ENCODE data around the gene SCFD2. TPM values are rescaled to one million over a fixed set of nuclear protein-coding genes. Genes with fewer than 3 reads are reported as not detected.
A peak's percentile ranks its signal among the peaks of the same experiment; 100 is the strongest.

Gene SCFD2
- 9.3 to 12.4 TPM (median 10.3 TPM) in 3 replicates for total RNA-seq (2021)
- percentile 47 among the genes with signal in this experiment for Bru-seq, nascent RNA
- long read RNA-seq, experiment 1, partial matches to known transcripts = 2 of 3 reads
- long read RNA-seq, experiment 1, other reads (novel, unspliced or antisense) = 1 of 3 reads
- long read RNA-seq, experiment 2, partial matches to known transcripts = 2 of 5 reads
- long read RNA-seq, experiment 2, other reads (novel, unspliced or antisense) = 3 of 5 reads
- long read RNA-seq, experiment 3, partial matches to known transcripts = 1 of 3 reads
- long read RNA-seq, experiment 3, other reads (novel, unspliced or antisense) = 1 of 3 reads

DNA sequence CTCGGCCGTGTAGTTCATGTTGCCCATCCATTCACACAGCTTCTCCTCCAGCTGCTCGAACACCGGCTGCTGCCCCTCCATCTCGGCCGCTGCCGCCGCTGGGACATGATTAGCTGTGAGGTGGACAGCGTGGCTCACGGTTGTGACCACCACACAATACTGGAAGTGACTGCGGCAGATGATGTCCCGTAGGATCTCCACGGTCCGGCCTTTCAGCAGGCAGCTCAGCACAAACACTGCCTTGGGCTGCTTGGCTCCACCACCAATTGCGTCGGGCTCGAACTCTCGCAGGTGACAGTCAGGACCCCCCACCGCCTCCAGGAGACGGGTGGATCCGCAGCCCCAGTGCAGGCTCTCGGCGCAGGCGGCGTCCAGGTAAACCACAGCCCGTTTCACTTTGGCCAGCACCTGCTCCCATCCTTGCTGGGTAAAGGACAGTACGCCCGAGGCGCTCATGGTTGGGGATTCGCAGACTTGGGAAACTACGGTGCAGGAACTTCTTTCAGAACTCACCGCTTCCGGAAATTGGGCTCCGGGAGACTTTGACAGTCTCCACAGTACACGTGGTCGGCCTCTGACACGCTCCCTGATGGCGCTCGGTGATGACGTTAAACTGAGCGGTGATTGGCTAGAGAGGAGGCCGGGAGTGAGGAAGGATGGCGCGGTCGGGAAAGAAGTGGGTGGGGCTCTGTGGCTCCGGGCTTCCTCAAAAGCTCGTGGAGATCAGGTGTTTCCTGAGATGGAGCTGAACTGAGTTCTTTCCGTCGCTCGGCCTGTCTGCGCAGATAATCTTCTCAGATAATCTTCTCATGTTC is at the start of gene SCFD2:
TSS of gene SCFD2 (minus strand) at position 576 of the 815 bp plus-strand sequence.
- DNase-seq (ENCODE audit: low spot score) (peak; percentile 97), ATAC-seq (peak; percentile 95)
- ChIA-PET CTCF (interaction anchor here (1.0 to 1.1 kb wide), 3 partner anchors 52 to 869 kb away, joined by 3 to 4 read pairs (median 3); no protein-coding TSS in a partner anchor), POLR2A (interaction anchor here (1.0 kb wide), 1 partner anchor 9 kb away, joined by 3 read pairs; no protein-coding TSS in a partner anchor)
- Mint-ChIP-seq H3K27me3 (ENCODE audit: low read depth) (peaks cover 47% of the 10 kb centered on the region), H3K9me3 (peaks cover 6% of the 10 kb centered on the region; the same call in 1 of the 2 replicates), H3K27ac (peak within 1 kb of the TSS; percentile 93), H3K4me3 (peak within 1 kb of the TSS; percentile 90), H3K4me1 (peaks cover 18% of the 10 kb centered on the region), H3K36me3 (no peaks in the 10 kb centered on the region)
- TF ChIP-seq, protein P1, sequence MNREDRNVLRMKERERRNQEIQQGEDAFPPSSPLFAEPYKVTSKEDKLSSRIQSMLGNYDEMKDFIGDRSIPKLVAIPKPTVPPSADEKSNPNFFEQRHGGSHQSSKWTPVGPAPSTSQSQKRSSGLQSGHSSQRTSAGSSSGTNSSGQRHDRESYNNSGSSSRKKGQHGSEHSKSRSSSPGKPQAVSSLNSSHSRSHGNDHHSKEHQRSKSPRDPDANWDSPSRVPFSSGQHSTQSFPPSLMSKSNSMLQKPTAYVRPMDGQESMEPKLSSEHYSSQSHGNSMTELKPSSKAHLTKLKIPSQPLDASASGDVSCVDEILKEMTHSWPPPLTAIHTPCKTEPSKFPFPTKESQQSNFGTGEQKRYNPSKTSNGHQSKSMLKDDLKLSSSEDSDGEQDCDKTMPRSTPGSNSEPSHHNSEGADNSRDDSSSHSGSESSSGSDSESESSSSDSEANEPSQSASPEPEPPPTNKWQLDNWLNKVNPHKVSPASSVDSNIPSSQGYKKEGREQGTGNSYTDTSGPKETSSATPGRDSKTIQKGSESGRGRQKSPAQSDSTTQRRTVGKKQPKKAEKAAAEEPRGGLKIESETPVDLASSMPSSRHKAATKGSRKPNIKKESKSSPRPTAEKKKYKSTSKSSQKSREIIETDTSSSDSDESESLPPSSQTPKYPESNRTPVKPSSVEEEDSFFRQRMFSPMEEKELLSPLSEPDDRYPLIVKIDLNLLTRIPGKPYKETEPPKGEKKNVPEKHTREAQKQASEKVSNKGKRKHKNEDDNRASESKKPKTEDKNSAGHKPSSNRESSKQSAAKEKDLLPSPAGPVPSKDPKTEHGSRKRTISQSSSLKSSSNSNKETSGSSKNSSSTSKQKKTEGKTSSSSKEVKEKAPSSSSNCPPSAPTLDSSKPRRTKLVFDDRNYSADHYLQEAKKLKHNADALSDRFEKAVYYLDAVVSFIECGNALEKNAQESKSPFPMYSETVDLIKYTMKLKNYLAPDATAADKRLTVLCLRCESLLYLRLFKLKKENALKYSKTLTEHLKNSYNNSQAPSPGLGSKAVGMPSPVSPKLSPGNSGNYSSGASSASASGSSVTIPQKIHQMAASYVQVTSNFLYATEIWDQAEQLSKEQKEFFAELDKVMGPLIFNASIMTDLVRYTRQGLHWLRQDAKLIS (CRISPR knock-in tag; IDR thresholded peaks at IDR 0.05; ENCODE audit: borderline replicate concordance) = no peak
- TF ChIP-seq, protein P2, sequence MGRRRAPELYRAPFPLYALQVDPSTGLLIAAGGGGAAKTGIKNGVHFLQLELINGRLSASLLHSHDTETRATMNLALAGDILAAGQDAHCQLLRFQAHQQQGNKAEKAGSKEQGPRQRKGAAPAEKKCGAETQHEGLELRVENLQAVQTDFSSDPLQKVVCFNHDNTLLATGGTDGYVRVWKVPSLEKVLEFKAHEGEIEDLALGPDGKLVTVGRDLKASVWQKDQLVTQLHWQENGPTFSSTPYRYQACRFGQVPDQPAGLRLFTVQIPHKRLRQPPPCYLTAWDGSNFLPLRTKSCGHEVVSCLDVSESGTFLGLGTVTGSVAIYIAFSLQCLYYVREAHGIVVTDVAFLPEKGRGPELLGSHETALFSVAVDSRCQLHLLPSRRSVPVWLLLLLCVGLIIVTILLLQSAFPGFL (CRISPR knock-in tag; IDR thresholded peaks at IDR 0.05; ENCODE audit: borderline replicate concordance) = no peak
- TF ChIP-seq SP1 (CRISPR knock-in tag; conservative IDR thresholded peaks at IDR 0.05) = peak; percentile 60; the same call in 1 of the 2 replicates
- TF ChIP-seq ZBTB43 (CRISPR knock-in tag; IDR thresholded peaks at IDR 0.05) = 0 out of 2 replicates have a peak, but pooled peaks have one; percentile 32
- TF ChIP-seq MYBL2 (CRISPR knock-in tag; IDR thresholded peaks at IDR 0.05) = 0 out of 2 replicates have a peak, but pooled peaks have one; percentile 27
- TF ChIP-seq ETV6 (CRISPR knock-in tag; IDR thresholded peaks at IDR 0.05) = 0 out of 2 replicates have a peak, but pooled peaks have one; percentile 63
- TF ChIP-seq, protein P3, sequence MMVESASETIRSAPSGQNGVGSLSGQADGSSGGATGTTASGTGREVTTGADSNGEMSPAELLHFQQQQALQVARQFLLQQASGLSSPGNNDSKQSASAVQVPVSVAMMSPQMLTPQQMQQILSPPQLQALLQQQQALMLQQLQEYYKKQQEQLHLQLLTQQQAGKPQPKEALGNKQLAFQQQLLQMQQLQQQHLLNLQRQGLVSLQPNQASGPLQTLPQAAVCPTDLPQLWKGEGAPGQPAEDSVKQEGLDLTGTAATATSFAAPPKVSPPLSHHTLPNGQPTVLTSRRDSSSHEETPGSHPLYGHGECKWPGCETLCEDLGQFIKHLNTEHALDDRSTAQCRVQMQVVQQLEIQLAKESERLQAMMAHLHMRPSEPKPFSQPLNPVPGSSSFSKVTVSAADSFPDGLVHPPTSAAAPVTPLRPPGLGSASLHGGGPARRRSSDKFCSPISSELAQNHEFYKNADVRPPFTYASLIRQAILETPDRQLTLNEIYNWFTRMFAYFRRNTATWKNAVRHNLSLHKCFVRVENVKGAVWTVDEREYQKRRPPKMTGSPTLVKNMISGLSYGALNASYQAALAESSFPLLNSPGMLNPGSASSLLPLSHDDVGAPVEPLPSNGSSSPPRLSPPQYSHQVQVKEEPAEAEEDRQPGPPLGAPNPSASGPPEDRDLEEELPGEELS (CRISPR knock-in tag; IDR thresholded peaks at IDR 0.05) = no peak
- TF ChIP-seq TP53 (CRISPR knock-in tag; IDR thresholded peaks at IDR 0.05) = no peak
- TF ChIP-seq CREM (CRISPR knock-in tag; IDR thresholded peaks at IDR 0.05) = peak; percentile 94
- TF ChIP-seq, protein P4, sequence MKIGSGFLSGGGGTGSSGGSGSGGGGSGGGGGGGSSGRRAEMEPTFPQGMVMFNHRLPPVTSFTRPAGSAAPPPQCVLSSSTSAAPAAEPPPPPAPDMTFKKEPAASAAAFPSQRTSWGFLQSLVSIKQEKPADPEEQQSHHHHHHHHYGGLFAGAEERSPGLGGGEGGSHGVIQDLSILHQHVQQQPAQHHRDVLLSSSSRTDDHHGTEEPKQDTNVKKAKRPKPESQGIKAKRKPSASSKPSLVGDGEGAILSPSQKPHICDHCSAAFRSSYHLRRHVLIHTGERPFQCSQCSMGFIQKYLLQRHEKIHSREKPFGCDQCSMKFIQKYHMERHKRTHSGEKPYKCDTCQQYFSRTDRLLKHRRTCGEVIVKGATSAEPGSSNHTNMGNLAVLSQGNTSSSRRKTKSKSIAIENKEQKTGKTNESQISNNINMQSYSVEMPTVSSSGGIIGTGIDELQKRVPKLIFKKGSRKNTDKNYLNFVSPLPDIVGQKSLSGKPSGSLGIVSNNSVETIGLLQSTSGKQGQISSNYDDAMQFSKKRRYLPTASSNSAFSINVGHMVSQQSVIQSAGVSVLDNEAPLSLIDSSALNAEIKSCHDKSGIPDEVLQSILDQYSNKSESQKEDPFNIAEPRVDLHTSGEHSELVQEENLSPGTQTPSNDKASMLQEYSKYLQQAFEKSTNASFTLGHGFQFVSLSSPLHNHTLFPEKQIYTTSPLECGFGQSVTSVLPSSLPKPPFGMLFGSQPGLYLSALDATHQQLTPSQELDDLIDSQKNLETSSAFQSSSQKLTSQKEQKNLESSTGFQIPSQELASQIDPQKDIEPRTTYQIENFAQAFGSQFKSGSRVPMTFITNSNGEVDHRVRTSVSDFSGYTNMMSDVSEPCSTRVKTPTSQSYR (CRISPR knock-in tag; IDR thresholded peaks at IDR 0.05) = 0 out of 2 replicates have a peak, but pooled peaks have one; percentile 37
- TF ChIP-seq ZNF232 (CRISPR knock-in tag; IDR thresholded peaks at IDR 0.05) = 0 out of 2 replicates have a peak, but pooled peaks have one; percentile 50
- TF ChIP-seq, protein P5, sequence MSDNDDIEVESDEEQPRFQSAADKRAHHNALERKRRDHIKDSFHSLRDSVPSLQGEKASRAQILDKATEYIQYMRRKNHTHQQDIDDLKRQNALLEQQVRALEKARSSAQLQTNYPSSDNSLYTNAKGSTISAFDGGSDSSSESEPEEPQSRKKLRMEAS (CRISPR knock-in tag; IDR thresholded peaks at IDR 0.05) = peak; percentile 98
- TF ChIP-seq, protein P6, sequence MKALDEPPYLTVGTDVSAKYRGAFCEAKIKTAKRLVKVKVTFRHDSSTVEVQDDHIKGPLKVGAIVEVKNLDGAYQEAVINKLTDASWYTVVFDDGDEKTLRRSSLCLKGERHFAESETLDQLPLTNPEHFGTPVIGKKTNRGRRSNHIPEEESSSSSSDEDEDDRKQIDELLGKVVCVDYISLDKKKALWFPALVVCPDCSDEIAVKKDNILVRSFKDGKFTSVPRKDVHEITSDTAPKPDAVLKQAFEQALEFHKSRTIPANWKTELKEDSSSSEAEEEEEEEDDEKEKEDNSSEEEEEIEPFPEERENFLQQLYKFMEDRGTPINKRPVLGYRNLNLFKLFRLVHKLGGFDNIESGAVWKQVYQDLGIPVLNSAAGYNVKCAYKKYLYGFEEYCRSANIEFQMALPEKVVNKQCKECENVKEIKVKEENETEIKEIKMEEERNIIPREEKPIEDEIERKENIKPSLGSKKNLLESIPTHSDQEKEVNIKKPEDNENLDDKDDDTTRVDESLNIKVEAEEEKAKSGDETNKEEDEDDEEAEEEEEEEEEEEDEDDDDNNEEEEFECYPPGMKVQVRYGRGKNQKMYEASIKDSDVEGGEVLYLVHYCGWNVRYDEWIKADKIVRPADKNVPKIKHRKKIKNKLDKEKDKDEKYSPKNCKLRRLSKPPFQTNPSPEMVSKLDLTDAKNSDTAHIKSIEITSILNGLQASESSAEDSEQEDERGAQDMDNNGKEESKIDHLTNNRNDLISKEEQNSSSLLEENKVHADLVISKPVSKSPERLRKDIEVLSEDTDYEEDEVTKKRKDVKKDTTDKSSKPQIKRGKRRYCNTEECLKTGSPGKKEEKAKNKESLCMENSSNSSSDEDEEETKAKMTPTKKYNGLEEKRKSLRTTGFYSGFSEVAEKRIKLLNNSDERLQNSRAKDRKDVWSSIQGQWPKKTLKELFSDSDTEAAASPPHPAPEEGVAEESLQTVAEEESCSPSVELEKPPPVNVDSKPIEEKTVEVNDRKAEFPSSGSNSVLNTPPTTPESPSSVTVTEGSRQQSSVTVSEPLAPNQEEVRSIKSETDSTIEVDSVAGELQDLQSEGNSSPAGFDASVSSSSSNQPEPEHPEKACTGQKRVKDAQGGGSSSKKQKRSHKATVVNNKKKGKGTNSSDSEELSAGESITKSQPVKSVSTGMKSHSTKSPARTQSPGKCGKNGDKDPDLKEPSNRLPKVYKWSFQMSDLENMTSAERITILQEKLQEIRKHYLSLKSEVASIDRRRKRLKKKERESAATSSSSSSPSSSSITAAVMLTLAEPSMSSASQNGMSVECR (CRISPR knock-in tag; IDR thresholded peaks at IDR 0.05; ENCODE audit: borderline replicate concordance) = peak; percentile 94; the same call in 1 of the 2 replicates
- 0 out of 2 replicates have a peak, but pooled peaks have one; percentile 40 for TF ChIP-seq GABPB1 (CRISPR knock-in tag; IDR thresholded peaks at IDR 0.05)
- TF ChIP-seq NFYB (CRISPR knock-in tag; conservative IDR thresholded peaks at IDR 0.05; ENCODE audit: low read depth) = peak; percentile 71
- TF ChIP-seq SOX15 (CRISPR knock-in tag; IDR thresholded peaks at IDR 0.05) = no peak
- TF ChIP-seq FOXK1 (CRISPR knock-in tag; IDR thresholded peaks at IDR 0.05) = peak; percentile 56; the same call in 1 of the 2 replicates

Measured in WTC11 (cell line).